HepG2 (cell line): ENCODE results near the gene PRKCZ. TPM values are rescaled to one million over a fixed set of nuclear protein-coding genes. Genes with fewer than 3 reads are reported as not detected.

Source experiments
- ATAC-seq: fragments of 200-7000 bp; cut with Tn5 transposase; 3 replicates; pipeline ENCODE4 v1.9.1; 2020; ENCODE audit warnings: mild to moderate bottlenecking, moderate library complexity
- BruUV-seq: library from RNA; stranded (reverse); fragments of 400-500 nt; replicated peaks from 2 replicates; lab custom pipeline; 2021; lab: Mats Ljungman, UMichigan
- CTCF ChIA-PET: fragments of 300-600 bp; formaldehyde crosslinking; extraction: SDS; loops from one replicate; lab custom pipeline; 2021; ENCODE audit warnings: low total read pairs, inconsistent platforms, low intra/inter-chr PET ratio; lab: Yijun Ruan, JAX
- POLR2A ChIA-PET: fragments of 350-600 bp; sonication (Branson Sonifier 250); formaldehyde crosslinking; loops from one replicate; lab custom pipeline; 2020; ENCODE audit warnings: antibody characterized with exemption, inconsistent platforms; lab: Yijun Ruan, JAX
- DNase-seq: peaks from one replicate; pipeline ENCODE4 v3.0.0-alpha.2; 2015; ENCODE audit warnings: low spot score
- FAIRE-seq: peaks from 3 replicates; lab custom pipeline; 2011; peaks lifted over from hg19 to GRCh38; lab: Jason Lieb, UNC
- H2AFZ ChIP-seq: one replicate; pipeline ENCODE4 v1.6.1; 2011; ENCODE audit warnings: low read length, inconsistent platforms
- H3K27ac ChIP-seq: fragments of 300-600 bp; 3 replicates; pipeline ENCODE4 v1.8.0; 2011; ENCODE audit warnings: mixed run types, mild to moderate bottlenecking, mixed read lengths, low read length, inconsistent platforms; ENCODE audit not compliant: insufficient read depth; ENCODE audit errors: extremely low read length
- H3K27me3 ChIP-seq, 2 experiments: fragments of 200-600 bp in 1 of 2; 2 replicates in 1 of 2; 3 replicates in 1 of 2; pipeline versions ENCODE4 v1.6.0 to v1.8.0; 2011; ENCODE audit warnings: low read length in 2 of 2, mild to moderate bottlenecking in 2 of 2, moderate library complexity in 2 of 2, inconsistent platforms in 1 of 2; ENCODE audit not compliant: insufficient read depth in 2 of 2, control insufficient read depth in 1 of 2
- H3K36me3 ChIP-seq, 2 experiments: fragments of 200-600 bp in 1 of 2; replicated peaks in 1 of 2; 2 replicates in 1 of 2; 3 replicates in 1 of 2; pipeline versions ENCODE4 v1.5.1 to v1.8.0; 2011; ENCODE audit warnings: low read length in 2 of 2, inconsistent platforms in 1 of 2; ENCODE audit not compliant: insufficient read depth in 2 of 2, control insufficient read depth in 1 of 2
- H3K4me1 ChIP-seq: 2 replicates; pipeline ENCODE4 v1.5.1; 2012; ENCODE audit warnings: low read length, inconsistent platforms; ENCODE audit not compliant: insufficient read depth
- H3K4me2 ChIP-seq: 2 replicates; pipeline ENCODE4 v1.6.0; 2011; ENCODE audit warnings: low read depth, low read length, inconsistent platforms
- H3K4me3 ChIP-seq, 3 experiments: fragments of 200-600 bp in 1 of 3; sonication (generic), shearing (Covaris generic) in 1 of 3; replicated peaks in 1 of 3; 2 replicates each; pipeline ENCODE4 v1.5.1; 2011 to 2016; ENCODE audit warnings: low read length in 3 of 3, inconsistent platforms in 2 of 3, low read depth in 2 of 3, mild to moderate bottlenecking in 2 of 3, control low read depth in 1 of 3, mixed read lengths in 1 of 3; ENCODE audit not compliant: insufficient read depth in 1 of 3
- H3K79me2 ChIP-seq: one replicate; pipeline ENCODE4 v1.6.1; 2011; ENCODE audit warnings: low read length, inconsistent platforms; ENCODE audit not compliant: insufficient read depth
- H3K9ac ChIP-seq: 2 replicates; pipeline ENCODE4 v1.6.0; 2011; ENCODE audit warnings: mild to moderate bottlenecking, low read depth, low read length, inconsistent platforms; ENCODE audit not compliant: insufficient read depth
- H3K9me3 ChIP-seq: 2 replicates; pipeline ENCODE4 v1.5.1; 2012; ENCODE audit warnings: mild to moderate bottlenecking, low read length
- H4K20me1 ChIP-seq: 2 replicates; pipeline ENCODE4 v1.6.0; 2011; ENCODE audit warnings: inconsistent platforms, mild to moderate bottlenecking, low read length, moderate library complexity; ENCODE audit not compliant: insufficient read depth
- FOXC1 ChIP-seq: sonication (generic); formaldehyde crosslinking; IDR thresholded peaks from 2 replicates; pipeline ENCODE4 v1.8.0; 2022; ENCODE audit warnings: mild to moderate bottlenecking, missing genetic modification reagents, borderline replicate concordance
- FOXJ3 ChIP-seq: sonication (generic); formaldehyde crosslinking; IDR thresholded peaks from 2 replicates; pipeline ENCODE4 v1.4.0; 2020; ENCODE audit warnings: missing genetic modification reagents, mild to moderate bottlenecking, borderline replicate concordance
- GLI4 ChIP-seq: sonication (generic); formaldehyde crosslinking; IDR thresholded peaks from 2 replicates; pipeline ENCODE4 v1.5.1; 2020; ENCODE audit warnings: missing genetic modification reagents, mild to moderate bottlenecking, moderate library complexity, borderline replicate concordance
- KIAA2018 ChIP-seq: sonication (generic); formaldehyde crosslinking; IDR thresholded peaks from 2 replicates; pipeline ENCODE4 v1.5.0; 2020; ENCODE audit warnings: mild to moderate bottlenecking, missing genetic modification reagents, borderline replicate concordance
- RBM22 ChIP-seq: fragments of 200-400 bp; formaldehyde crosslinking; optimal IDR thresholded peaks from 2 replicates; pipeline ENCODE3; 2017; ENCODE audit warnings: mild to moderate bottlenecking, low read length, moderate library complexity
- ZKSCAN5 ChIP-seq: sonication (generic); formaldehyde crosslinking; IDR thresholded peaks from 2 replicates; pipeline ENCODE4 v1.5.1; 2020; ENCODE audit warnings: mild to moderate bottlenecking, missing genetic modification reagents
- ZMYM3 ChIP-seq: sonication (generic); formaldehyde crosslinking; IDR thresholded peaks from 2 replicates; pipeline ENCODE4 v1.5.1; 2020; ENCODE audit warnings: mild to moderate bottlenecking, missing genetic modification reagents
- ZNF30 ChIP-seq: sonication (generic); formaldehyde crosslinking; IDR thresholded peaks from 2 replicates; pipeline ENCODE4 v1.5.0; 2020; ENCODE audit warnings: mild to moderate bottlenecking, missing genetic modification reagents
- ZNF614 ChIP-seq: IDR thresholded peaks from 2 replicates; pipeline ENCODE4 v1.6.1; 2018; ENCODE audit warnings: missing biosample characterization, missing genetic modification reagents, inconsistent platforms, borderline replicate concordance
- ZNF781 ChIP-seq: sonication (generic); formaldehyde crosslinking; IDR thresholded peaks from 2 replicates; pipeline ENCODE4 v1.5.1; 2020; ENCODE audit warnings: borderline replicate concordance, mild to moderate bottlenecking, missing genetic modification reagents; ENCODE audit errors: not compliant biosample characterization
- WGBS: methylation state at CpG from one replicate; pipeline ENCODE4 v1.1.6; 2017; ENCODE audit warnings: low lambda C conversion rate; 5-methylcytosine and 5-hydroxymethylcytosine counted together
- in situ Hi-C: cut with HindIII; loops from 2 replicates; pipeline ENCODE4 v1.10.0; 2017; ENCODE audit warnings: low pct_unique_long_range_greater_than_20kb; ENCODE audit not compliant: extremely low pct_ligation_motif_present
- intact Hi-C: fragments of 100-400 bp; cut with micrococcal nuclease; formaldehyde crosslinking; loops from one replicate; pipeline ENCODE4 v1.10.0; 2022; ENCODE audit not compliant: unreplicated experiment
- polyA plus RNA-seq, 8 experiments: library from polyadenylated mRNA; depleted of rRNA in 3 of 8; stranded (reverse) in 7 of 8; unstranded in 1 of 8; fragments of >200 nt; fragmentation: Illumina TruSeq in 4 of 8; extraction: Trizol in 4 of 8; gene quantifications; 2 replicates each; pipeline versions ENCODE4 v1.2.1 to v1.2.3, GENCODE V29; 2011 to 2016; ENCODE audit warnings: low read depth in 4 of 8, missing spikeins in 1 of 8, mixed read lengths in 1 of 8; ENCODE audit not compliant: insufficient read depth in 1 of 8
- total RNA-seq, 5 experiments: library from RNA; depleted of rRNA; stranded (reverse); fragments of >200 nt; fragmentation: Illumina TruSeq; extraction: Trizol; gene quantifications; 2 replicates each; pipeline ENCODE4 v1.2.3, GENCODE V29; 2016; ENCODE audit warnings: low read depth in 1 of 5
- TF ChIP-seq, protein P1 (sequence below): sonication (generic); formaldehyde crosslinking; IDR thresholded peaks from 2 replicates; pipeline ENCODE4 v1.8.0; 2022; ENCODE audit warnings: missing genetic modification reagents, mild to moderate bottlenecking, inconsistent platforms, borderline replicate concordance
- TF ChIP-seq, protein P2 (sequence below): sonication (generic); formaldehyde crosslinking; IDR thresholded peaks from 2 replicates; pipeline ENCODE4 v1.8.1; 2023; ENCODE audit warnings: mild to moderate bottlenecking, moderate library complexity, missing genetic modification reagents

Gene PRKCZ
- total and polyA plus RNA-seq, 2 of the 13 experiments (the other 11 are each of a cell fraction or from before 2014, with no cell fraction given), result 34.7 to 85.2 TPM

- no peak for ATAC-seq
- Histone ChIP-seq H3K4me1 (peaks cover 82% of the 10 kb centered on the region), H2AFZ (no peak overlapping the region), H3K4me2 (peak overlapping the region; percentile 94), H3K9me3 (no peaks in the 10 kb centered on the region), H3K27me3 (no peaks in the 10 kb centered on the region), H3K9ac (peak overlapping the region; percentile 89; the same call in 1 of the 2 replicates), H3K27ac (peak overlapping the region; percentile 96), H4K20me1 (no peaks in the 10 kb centered on the region), H3K36me3 (peaks cover 0 to 9% of the 10 kb centered on the region in 2 experiments; a peak in 2 of 5 replicates), H3K79me2 (peaks cover 20% of the 10 kb centered on the region), H3K4me3 (peak overlapping the region; percentile 61 to 77 (median 62); a peak in 5 of 6 replicates)
- ChIA-PET POLR2A (interaction anchor here (2.0 kb wide), 1 partner anchor 32 kb away, joined by 12 read pairs; no protein-coding TSS in a partner anchor), CTCF (no interaction called here)
- no TSS peak for BruUV-seq
- WGBS, result 92% methylated on average over 17 of the region's 19 CpGs
- intact Hi-C loops, result no loop called here
- no peak for FAIRE-seq
- in situ Hi-C loops, result loop anchor here (5.0 kb wide), 1 partner anchor 34 kb away; no protein-coding TSS in a partner anchor
- DNase-seq, result no peak
- no peak for TF ChIP-seq FOXC1 (CRISPR knock-in tag)
- no peak for TF ChIP-seq ZNF614
- TF ChIP-seq ZNF781 (CRISPR knock-in tag), result peak; percentile 23
- no peak for TF ChIP-seq GLI4 (CRISPR knock-in tag)
- TF ChIP-seq ZNF30 (CRISPR knock-in tag), result no peak
- no peak for TF ChIP-seq FOXJ3
- TF ChIP-seq ZMYM3, result peak; percentile 38; the same call in 1 of the 2 replicates
- TF ChIP-seq, protein P1, sequence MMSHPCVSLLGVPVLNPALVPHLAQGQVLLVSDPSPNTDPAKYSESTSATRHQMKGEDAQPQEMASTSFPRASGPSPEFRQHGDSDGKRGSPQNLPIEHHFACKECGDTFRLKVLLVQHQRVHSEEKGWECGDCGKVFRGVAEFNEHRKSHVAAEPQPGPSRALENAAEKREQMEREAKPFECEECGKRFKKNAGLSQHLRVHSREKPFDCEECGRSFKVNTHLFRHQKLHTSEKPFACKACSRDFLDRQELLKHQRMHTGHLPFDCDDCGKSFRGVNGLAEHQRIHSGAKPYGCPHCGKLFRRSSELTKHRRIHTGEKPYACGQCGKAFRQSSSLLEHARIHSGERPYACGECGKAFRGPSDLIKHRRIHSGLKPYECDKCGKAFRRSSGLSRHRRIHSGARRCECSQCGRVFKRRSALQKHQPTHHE (CRISPR knock-in tag), result no peak
- TF ChIP-seq KIAA2018 (CRISPR knock-in tag), result no peak
- TF ChIP-seq, protein P2, sequence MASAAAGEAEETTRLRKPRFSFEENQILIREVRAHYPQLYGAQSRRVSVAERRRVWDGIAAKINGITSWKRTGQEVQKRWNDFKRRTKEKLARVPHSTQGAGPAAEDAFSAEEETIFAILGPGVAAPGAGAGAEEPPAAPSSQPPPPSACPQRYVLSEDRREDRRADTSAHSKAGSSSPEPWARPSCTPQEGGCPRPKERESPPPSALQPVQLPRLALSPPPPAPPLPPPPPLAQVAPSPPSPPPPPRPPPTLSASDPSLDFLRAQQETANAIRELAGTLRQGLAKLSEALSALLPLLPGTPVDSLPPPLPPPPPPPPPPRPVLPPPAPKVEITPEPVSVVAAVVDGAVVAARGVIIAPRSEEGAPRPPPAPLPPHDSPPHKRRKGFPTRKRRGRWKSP (CRISPR knock-in tag), result no peak
- TF ChIP-seq ZKSCAN5 (CRISPR knock-in tag), result no peak
- no peak for TF ChIP-seq RBM22
Observed at GRCh38 chr1:2136386-2137235, 86.4 kb downstream of the PRKCZ start.
